ENCODE results near the gene SPTBN1. TPM values are rescaled to one million over a fixed set of nuclear protein-coding genes. Genes with fewer than 3 reads are reported as not detected.
A peak's percentile ranks its signal among the peaks of the same experiment; 100 is the strongest.

SPTBN1 gene
- total and polyA plus RNA-seq, 2 of the 4 experiments (the other 2 are of a cell fraction) = 49.1 to 241 TPM

DNA sequence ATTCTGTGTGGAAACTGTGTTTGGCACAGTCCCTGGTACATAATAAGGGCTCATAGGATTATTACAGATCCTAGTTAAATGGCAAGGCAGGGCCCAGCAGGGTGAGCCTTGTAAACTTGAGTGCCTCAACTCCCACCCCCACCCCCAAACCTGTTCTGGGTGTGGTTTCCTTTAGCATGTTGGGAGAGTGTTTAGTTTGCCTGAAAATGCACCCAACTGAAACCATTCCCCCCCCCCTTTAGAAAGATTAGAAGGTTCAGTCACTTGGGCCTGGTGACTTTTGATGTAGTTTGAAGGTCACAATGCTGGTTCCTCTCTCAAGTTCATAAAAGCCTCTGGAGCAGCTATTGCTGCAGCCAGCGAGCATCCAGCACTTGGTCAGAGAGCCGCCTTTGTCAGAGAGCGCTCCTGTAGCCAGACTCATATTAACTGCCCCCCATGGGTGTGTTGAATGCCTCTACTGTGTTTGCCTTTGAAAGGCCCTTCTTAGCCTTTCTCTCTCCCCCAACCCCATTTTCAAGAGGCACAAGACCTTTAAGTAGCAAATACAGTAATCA is 113.7 kb downstream of the SPTBN1 start:
- intact Hi-C loops (cut with micrococcal nuclease) (loop anchor here (5.0 kb wide), 1 partner anchor 238 kb away; a partner anchor contains a TSS), in situ Hi-C loops (cut with MboI; ENCODE audit: low sequenced_read_pairs) (no loop called here), dilution Hi-C loops (cut with HindIII; ENCODE audit: low sequenced_read_pairs, unreplicated experiment) (no loop called here)
- H2BK5ac ChIP-seq (ENCODE audit: low read depth, low read length, poor library complexity, severe bottlenecking) = peak overlapping the region; percentile 65
- no peak overlapping the region for H3K9ac ChIP-seq (ENCODE audit: low read depth, low read length)
- peaks cover 42 to 81% of the 10 kb centered on the region in 2 experiments for H3K79me1 ChIP-seq (ENCODE audit: low read depth in 1 of 2, low read length in 2 of 2)
- H2BK15ac ChIP-seq (ENCODE audit: low read depth, low read length) = 0 out of 3 replicates have a peak overlapping the region, but pooled peaks have one; percentile 20
- H2AFZ ChIP-seq (replicated peaks; ENCODE audit: low read length, poor library complexity) = no peak overlapping the region
- peak overlapping the region; percentile 29; the same call in 1 of the 2 replicates for H3K4ac ChIP-seq (ENCODE audit: low read depth, low read length)
- ATAC-seq (ENCODE audit: low read depth) (no peak), DNase-seq (no peak)
- peak overlapping the region; percentile 16; the same call in 1 of the 2 replicates for H2BK120ac ChIP-seq (ENCODE audit: low read depth, low read length)
- BruUV-seq (replicated peaks) = no TSS peak
- H3K4me2 ChIP-seq (ENCODE audit: low read depth, low read length) = no peak overlapping the region
- ChIA-PET POLR2A (ENCODE audit: unreplicated experiment) (no interaction called here), CTCF (no interaction called here)
- no peaks in the 10 kb centered on the region for H3K36me3 ChIP-seq (ENCODE audit: control insufficient read depth, insufficient read depth, low read length)
- peak overlapping the region; percentile 59; the same call in 1 of the 2 replicates for H3K18ac ChIP-seq (ENCODE audit: low read depth, low read length)
- H3K23ac ChIP-seq (ENCODE audit: low read depth, low read length) = 0 out of 2 replicates have a peak overlapping the region, but pooled peaks have one; percentile 37
- H3K14ac ChIP-seq (replicated peaks; ENCODE audit: low read depth, low read length) = peak overlapping the region; percentile 70
- no peak overlapping the region for H3K27ac ChIP-seq (ENCODE audit: insufficient read depth, low read length)
- peaks cover 26% of the 10 kb centered on the region for H3K9me1 ChIP-seq (ENCODE audit: insufficient read depth, low read length)
- no peaks in the 10 kb centered on the region for H3K27me3 ChIP-seq (ENCODE audit: control insufficient read depth, insufficient read depth, low read length)
- no peak for TF ChIP-seq RAD21 (IDR thresholded peaks at IDR 0.05; ENCODE audit: low read length)
- TF ChIP-seq RFX5 (IDR thresholded peaks at IDR 0.05; ENCODE audit: low read depth, low read length) = no peak
- TF ChIP-seq, protein P1, sequence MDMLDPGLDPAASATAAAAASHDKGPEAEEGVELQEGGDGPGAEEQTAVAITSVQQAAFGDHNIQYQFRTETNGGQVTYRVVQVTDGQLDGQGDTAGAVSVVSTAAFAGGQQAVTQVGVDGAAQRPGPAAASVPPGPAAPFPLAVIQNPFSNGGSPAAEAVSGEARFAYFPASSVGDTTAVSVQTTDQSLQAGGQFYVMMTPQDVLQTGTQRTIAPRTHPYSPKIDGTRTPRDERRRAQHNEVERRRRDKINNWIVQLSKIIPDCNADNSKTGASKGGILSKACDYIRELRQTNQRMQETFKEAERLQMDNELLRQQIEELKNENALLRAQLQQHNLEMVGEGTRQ (IDR thresholded peaks at IDR 0.05; ENCODE audit: low read depth, low read length) = no peak
- TF ChIP-seq FOS (IDR thresholded peaks at IDR 0.05; ENCODE audit: low read depth, low read length) = no peak
- H4K8ac ChIP-seq (ENCODE audit: low read depth in 2 of 2, low read length in 2 of 2) = peak overlapping the region in 1 of 2 experiments; percentile 4; a peak in 1 of 4 replicates
- H4K5ac ChIP-seq (ENCODE audit: low read depth, low read length) = no peak overlapping the region
- 0 out of 2 replicates have a peak overlapping the region, but pooled peaks have one; percentile 15 for H3K56ac ChIP-seq (ENCODE audit: extremely low read depth, insufficient read depth, low read length)
- WGBS, 2 experiments (ENCODE audit: extremely low coverage in 2 of 2, insufficient read length in 1 of 2) = no CpG with 5 or more reads among the region's 3 CpGs
- no peak overlapping the region for H3K4me3 ChIP-seq (ENCODE audit: insufficient read depth, low read depth, low read length)
- no peaks in the 10 kb centered on the region for H3K9me3 ChIP-seq (ENCODE audit: control insufficient read depth, insufficient read depth, low read length)
- peaks cover 32% of the 10 kb centered on the region for H3K4me1 ChIP-seq (ENCODE audit: control insufficient read depth, insufficient read depth, low read length)
- H2BK20ac ChIP-seq (ENCODE audit: low read depth, low read length) = no peak overlapping the region
- peak overlapping the region; percentile 31 for H4K91ac ChIP-seq (ENCODE audit: insufficient read depth, low read depth, low read length)
- peak overlapping the region; percentile 11; the same call in 1 of the 2 replicates for H2AK5ac ChIP-seq (ENCODE audit: low read depth, low read length)
- peaks cover 24% of the 10 kb centered on the region; the same call in 1 of the 2 replicates for H4K20me1 ChIP-seq (ENCODE audit: insufficient read depth, low read length)
- no peak overlapping the region for H2AK9ac ChIP-seq (replicated peaks; ENCODE audit: low read depth, low read length, poor library complexity)

Measured in IMR-90 (cell line).